Measurements from ENCODE around the gene SYCN.
A peak's percentile ranks its signal among the peaks of the same experiment; 100 is the strongest.

The SYCN gene

GRCh38 chr19:39209196-39209595, 5.1 kb upstream of the SYCN start:
- TF ChIP-seq CTCF (IDR thresholded peaks at IDR 0.05; ENCODE audit: extremely low read depth, insufficient read depth, missing control alignments): no peak
- in situ Hi-C loops (cut with MboI; ENCODE audit: low pct_unique_long_range_greater_than_20kb, low sequenced_read_pairs, unreplicated experiment): no loop called here
- no peak for DNase-seq (ENCODE audit: low spot score)

- no peak for DNase-seq (ENCODE audit: low spot score)
- in situ Hi-C loops (cut with MboI; ENCODE audit: low pct_unique_long_range_greater_than_20kb, low sequenced_read_pairs, unreplicated experiment): no loop called here
- TF ChIP-seq CTCF (IDR thresholded peaks at IDR 0.05; ENCODE audit: extremely low read depth, insufficient read depth, missing control alignments): no peak
These were observed 4.2 kb upstream of the SYCN start for GRCh38 chr19:39208175-39208795.

GRCh38 chr19:39207293-39207836, 3.3 kb upstream of the SYCN start:
- no peak for TF ChIP-seq CTCF (IDR thresholded peaks at IDR 0.05; ENCODE audit: extremely low read depth, insufficient read depth, missing control alignments)
- in situ Hi-C loops (cut with MboI; ENCODE audit: low pct_unique_long_range_greater_than_20kb, low sequenced_read_pairs, unreplicated experiment): no loop called here
- no peak for DNase-seq (ENCODE audit: low spot score)

GRCh38 chr19:39206122-39206521, 2.1 kb upstream of the SYCN start:
- TF ChIP-seq CTCF (IDR thresholded peaks at IDR 0.05; ENCODE audit: extremely low read depth, insufficient read depth, missing control alignments): no peak
- in situ Hi-C loops (cut with MboI; ENCODE audit: low pct_unique_long_range_greater_than_20kb, low sequenced_read_pairs, unreplicated experiment): no loop called here

GRCh38 chr19:39205449-39205764, 1.3 kb upstream of the SYCN start:
- TF ChIP-seq CTCF (IDR thresholded peaks at IDR 0.05; ENCODE audit: extremely low read depth, insufficient read depth, missing control alignments): no peak
- in situ Hi-C loops (cut with MboI; ENCODE audit: low pct_unique_long_range_greater_than_20kb, low sequenced_read_pairs, unreplicated experiment): no loop called here
- DNase-seq (ENCODE audit: low spot score): peak; percentile 10

More at GRCh38 chr19:39206122-39206521, 2.1 kb upstream of the SYCN start:
- no peak for DNase-seq (ENCODE audit: low spot score)

GRCh38 chr19:39202998-39203355, 1.1 kb downstream of the SYCN start:
- no peak for TF ChIP-seq CTCF (IDR thresholded peaks at IDR 0.05; ENCODE audit: extremely low read depth, insufficient read depth, missing control alignments)
- in situ Hi-C loops (cut with MboI; ENCODE audit: low pct_unique_long_range_greater_than_20kb, low sequenced_read_pairs, unreplicated experiment): no loop called here
- DNase-seq (ENCODE audit: low spot score): no peak

GRCh38 chr19:39200803-39201115, 3.3 kb downstream of the SYCN start:
- no peak for TF ChIP-seq CTCF (IDR thresholded peaks at IDR 0.05; ENCODE audit: extremely low read depth, insufficient read depth, missing control alignments)
- DNase-seq (ENCODE audit: low spot score): no peak
- in situ Hi-C loops (cut with MboI; ENCODE audit: low pct_unique_long_range_greater_than_20kb, low sequenced_read_pairs, unreplicated experiment): no loop called here

Measured in GM13977 (cell line).